SKM-1 treated with dmso at 0.1 percent for 144 hours (cell line): ENCODE results near the gene SYT12.
"Not testable (repeated sequence)": the region's sequence is repeated elsewhere in the genome, so short reads cannot be mapped to it uniquely, and the experiment has no call there.

ENCODE experiments used
- DNase-seq: peaks from one replicate; lab custom pipeline; 2025; ENCODE audit not compliant: unreplicated experiment; lab: John Stamatoyannopoulos, UW

SYT12 gene

DNA sequence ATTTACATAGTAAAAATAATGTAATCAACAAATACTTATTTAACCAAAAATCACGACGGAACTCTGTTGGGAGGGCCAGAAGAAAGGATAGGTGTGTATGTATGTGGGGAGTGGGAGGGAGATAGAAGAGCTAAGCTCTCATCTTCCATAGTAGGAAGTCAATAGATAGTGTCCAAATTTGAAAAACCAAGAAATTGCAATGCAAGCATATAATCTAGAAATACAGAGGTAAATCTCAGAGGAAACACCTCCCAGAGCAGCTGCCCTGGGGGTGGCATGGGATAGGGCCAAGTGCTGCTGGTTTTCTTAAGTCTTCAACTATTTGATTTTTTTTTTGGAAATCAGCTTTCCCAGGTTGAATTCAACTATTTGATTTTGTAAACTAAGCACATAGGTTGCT is 30.9 kb upstream of the SYT12 start:
- DNase-seq: no peak

GRCh38 chr11:66996609-66997273 is 26.2 kb upstream of the SYT12 start:
- no peak for DNase-seq

GRCh38 chr11:66999555-66999954 is 23.4 kb upstream of the SYT12 start:
- DNase-seq: no peak

DNA sequence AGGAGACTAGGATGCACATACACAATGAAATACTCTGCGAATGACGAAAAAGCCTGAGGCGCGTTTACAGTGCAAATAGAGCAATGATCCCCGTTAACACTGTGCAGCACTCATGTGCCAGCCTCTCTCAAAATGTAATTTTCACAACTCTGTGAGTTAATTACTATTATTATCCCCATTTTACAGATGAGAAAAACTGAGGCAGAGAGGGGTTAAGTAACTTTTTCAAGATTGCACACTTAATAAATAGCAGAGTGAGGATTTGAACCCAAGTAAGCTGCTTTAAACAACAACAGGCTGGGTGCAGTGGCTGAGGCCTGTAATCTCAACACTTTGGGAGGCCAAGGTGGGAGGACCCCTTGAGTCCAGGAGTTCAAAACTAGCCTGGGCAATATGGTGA is 21.6 kb upstream of the SYT12 start:
- no peak for DNase-seq

DNA sequence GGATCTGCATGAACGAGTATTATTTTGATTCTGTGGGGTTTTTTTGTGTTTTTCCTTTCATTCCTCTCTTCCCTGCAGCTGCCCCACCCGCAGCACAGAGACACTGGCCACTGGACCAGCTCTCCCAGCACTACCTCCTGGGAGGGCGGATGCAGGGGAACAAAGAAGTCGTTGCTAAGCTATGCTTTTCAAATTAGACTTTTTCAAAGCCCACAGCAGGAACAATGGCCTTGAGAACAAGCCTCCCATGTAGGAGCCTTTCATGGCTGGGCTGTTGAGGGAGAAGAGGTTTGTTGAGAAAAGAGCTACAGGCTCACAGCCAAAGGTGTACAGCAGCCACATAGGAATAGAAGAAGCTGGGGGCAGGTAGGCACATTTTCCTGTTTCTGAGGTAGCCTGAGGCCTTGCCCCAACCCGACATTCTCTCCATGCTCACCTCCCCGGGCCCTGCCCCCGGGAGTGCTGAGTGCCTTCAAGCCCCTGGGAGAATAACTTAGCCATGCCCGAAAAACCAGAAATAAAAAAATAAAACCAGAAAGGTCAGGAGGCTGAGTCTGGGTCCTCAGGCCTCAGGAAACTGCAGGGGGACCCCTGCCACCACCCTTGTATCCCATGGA is 20.5 kb upstream of the SYT12 start:
- DNase-seq: no peak

DNA sequence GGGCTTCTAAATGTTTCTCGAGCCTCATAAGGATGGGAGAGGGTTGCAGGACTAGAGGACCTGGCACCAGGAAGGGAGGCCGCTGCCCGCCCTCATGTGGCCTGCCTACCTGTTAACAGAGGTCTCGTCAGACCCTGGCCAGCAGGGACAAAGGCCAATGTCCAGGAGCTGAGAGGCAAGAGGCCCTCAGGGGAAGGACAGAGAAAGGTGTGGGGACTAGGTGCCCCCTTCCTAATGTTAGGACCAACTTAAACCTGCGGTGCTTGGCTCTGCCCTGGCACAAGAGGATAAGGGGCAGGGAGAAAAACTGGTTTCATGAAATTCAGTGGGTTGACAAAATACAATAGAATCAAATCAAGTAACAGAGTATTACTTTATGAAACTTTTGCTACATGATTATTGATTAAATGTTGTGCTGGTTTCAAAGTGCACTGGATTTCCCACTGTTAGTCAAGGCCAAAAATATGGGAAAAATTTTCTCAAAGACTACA is 20.0 kb upstream of the SYT12 start:
- no peak for DNase-seq

DNA sequence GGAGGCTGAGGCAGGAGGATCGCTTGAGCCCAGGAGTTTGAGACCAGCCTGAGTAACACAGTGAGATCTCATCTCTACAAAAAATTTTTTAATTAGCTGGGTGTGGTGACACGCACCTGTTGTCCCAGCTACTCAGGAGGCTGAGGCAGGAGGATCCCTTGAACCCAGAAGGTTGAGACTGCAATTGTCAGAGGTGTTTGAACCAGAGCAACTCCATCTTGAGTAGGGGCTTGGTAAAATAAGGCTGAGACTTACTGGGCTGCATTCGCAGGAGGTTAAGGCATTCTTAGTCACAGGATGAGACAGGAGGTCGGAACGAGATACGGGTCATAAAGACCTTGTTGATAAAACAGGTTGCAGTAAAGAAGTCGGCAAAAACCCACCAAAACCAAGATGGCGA is 17.7 kb upstream of the SYT12 start:
- not testable (repeated sequence) for DNase-seq

- DNase-seq: no peak
Measured at GRCh38 chr11:67006029-67006884, 16.7 kb upstream of the SYT12 start.

DNA sequence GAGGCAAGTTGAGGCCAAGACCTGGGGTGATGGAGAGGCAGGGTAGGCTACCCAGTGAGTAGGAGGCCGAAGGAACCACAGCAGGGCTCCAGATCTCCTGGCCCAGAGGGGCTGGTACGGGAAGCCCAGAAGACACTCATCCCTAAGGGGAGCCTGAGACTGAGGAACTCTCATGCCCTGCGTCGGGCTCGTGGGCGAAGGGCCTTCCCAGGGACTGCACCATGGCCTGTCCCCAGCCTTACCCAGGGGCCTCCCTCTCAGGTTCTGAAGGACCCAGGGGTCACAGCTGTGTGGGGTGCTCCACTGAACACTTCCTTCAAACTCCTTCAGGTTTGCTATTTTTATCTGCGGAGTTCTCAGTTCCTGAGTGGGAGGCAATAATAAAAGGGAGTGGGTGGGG is 15.8 kb upstream of the SYT12 start:
- DNase-seq: no peak

GRCh38 chr11:67010296-67010905 is 12.5 kb upstream of the SYT12 start:
- DNase-seq: no peak

GRCh38 chr11:67013511-67014045 is 9.4 kb upstream of the SYT12 start:
- DNase-seq: no peak

DNA sequence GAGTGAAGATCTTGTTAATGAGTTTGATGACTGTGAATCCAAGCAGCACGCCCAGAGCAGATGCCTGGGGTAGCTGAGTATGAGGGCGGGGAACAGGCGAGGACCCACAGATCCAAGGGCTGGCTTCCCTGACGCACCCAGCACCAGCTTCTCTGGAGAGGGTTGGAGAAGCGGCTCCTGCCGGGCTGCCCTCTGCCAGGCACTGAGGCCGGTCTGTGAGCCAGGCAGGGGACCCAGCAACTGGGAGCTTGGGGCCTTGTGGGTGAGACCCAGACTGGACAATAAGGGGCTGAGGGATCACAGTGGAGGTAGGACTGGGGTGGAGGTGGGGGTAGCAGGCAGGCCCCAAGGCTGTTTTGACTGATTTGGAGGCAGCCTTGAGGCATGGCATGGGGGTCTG is 8.6 kb upstream of the SYT12 start:
- no peak for DNase-seq

DNA sequence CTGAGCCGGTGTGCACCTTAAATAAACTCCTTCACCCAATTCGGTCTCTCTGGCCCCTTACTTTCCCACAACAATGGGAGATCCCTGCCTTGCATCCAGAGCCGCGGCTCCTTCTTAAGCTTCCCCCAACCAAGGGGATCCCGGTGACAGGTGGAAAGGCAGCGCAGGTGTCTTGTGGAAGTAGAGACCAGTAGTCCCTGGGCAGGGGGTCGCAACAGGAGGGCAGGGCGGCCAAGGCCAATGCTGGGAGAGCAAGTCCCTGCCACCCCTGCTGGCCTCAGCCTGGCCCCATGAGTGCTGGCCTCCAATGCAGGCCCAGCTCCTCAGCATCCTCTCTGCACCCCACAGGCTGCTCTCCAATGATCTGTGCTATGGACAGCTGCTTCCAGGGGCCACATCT is 7.9 kb upstream of the SYT12 start:
- DNase-seq: no peak

- DNase-seq: no peak
Measured at GRCh38 chr11:67016550-67016949, 6.4 kb upstream of the SYT12 start.

DNA sequence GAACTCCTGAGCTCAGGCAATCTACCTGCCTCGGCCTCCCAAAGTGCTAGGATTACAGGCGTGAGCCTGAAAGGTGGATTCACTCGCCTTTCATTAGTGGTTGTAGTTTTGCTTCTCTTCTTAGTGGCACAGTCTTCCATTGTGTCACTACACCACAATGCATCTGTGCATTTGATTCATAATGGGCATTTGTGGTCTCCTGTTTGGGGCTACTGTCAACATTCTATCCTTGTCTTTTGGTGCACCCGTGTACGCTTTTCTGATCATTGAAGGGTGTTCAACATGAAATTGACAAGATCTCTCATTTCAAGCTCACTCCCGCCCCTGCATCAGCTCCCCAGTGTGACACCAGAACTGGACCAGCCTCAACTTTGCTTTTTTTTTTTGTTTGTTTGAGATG is 2.0 kb upstream of the SYT12 start:
- DNase-seq: no peak

- no peak for DNase-seq
Measured at GRCh38 chr11:67022341-67022933, 497 bp upstream of the SYT12 start.

DNA sequence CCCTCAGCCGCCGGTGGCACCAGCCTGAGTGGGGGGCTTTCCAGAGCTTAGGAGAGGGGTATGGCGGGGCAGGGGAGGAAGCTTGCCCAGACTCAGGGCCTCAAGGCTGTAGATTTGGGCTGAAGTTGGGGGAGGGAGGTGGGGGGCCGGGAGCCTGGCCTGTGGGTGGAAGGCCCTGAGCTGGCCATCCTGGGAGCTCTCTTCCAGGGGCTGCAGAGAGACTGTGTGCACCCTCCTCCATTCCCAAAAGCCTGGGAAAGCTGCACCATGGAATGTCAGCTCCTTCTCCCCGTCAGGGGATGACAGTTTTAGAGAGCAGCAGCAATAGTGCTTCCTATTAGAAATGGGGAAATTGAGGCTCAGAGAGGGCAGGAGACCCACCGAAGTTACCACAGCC is 1.0 kb downstream of the SYT12 start:
- DNase-seq: no peak

GRCh38 chr11:67024410-67024809 is 1.5 kb downstream of the SYT12 start:
- DNase-seq: no peak

- no peak for DNase-seq
Measured at GRCh38 chr11:67024966-67025365, 2.0 kb downstream of the SYT12 start.

DNA sequence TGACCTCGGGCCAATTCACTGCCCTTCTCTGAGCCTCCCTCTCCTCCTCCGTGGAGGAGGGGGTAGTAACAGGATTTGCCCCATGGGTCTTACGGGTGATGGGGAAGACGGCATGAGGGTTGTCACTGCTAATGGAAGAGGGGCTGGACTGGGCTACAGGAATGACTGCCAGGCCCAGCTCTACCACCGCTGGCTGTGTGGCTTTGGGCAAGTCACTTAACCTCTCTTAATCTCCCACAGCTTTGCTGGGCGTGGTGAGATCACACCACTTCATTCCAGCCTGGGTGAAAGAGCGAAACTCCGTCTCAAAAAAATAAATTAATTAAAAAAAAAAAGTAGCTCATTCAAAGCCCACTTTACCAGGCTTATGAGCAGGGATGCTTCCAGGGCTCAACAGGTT is 2.8 kb downstream of the SYT12 start:
- DNase-seq: no peak

GRCh38 chr11:67026941-67027340 is 4.0 kb downstream of the SYT12 start:
- no peak for DNase-seq
